Measurements from ENCODE around the gene PDZRN4.

DNA sequence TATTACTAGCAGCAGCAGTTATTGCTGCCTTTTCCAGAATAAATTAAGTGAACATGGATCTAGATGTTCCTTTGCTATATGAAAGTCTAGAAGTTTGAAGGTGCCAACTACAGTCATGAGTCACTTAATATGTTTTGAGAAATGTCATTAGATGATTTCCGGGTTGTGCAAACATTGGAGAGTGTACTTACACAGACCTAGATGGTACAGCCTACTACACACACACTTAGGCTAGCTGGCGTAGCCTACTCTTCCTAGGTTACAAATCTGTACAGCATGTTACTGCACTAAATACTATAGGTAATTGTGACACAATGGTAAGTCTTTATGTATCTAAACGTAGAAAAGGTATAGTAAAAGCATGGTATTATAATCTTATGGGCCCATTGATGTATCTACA lies 368.1 kb downstream of the PDZRN4 start:
- no peak for TF ChIP-seq CTCF (IDR thresholded peaks at IDR 0.05 in 8 of 11, conservative IDR thresholded peaks at IDR 0.05 in 3 of 11)
- no peak for TF ChIP-seq POLR2AphosphoS5 (IDR thresholded peaks at IDR 0.05)
- no peak for TF ChIP-seq POLR2A (IDR thresholded peaks at IDR 0.05)

Data from spleen (tissue), 7 donors.